ENCODE measurements around the gene ZGPAT.

DNA sequence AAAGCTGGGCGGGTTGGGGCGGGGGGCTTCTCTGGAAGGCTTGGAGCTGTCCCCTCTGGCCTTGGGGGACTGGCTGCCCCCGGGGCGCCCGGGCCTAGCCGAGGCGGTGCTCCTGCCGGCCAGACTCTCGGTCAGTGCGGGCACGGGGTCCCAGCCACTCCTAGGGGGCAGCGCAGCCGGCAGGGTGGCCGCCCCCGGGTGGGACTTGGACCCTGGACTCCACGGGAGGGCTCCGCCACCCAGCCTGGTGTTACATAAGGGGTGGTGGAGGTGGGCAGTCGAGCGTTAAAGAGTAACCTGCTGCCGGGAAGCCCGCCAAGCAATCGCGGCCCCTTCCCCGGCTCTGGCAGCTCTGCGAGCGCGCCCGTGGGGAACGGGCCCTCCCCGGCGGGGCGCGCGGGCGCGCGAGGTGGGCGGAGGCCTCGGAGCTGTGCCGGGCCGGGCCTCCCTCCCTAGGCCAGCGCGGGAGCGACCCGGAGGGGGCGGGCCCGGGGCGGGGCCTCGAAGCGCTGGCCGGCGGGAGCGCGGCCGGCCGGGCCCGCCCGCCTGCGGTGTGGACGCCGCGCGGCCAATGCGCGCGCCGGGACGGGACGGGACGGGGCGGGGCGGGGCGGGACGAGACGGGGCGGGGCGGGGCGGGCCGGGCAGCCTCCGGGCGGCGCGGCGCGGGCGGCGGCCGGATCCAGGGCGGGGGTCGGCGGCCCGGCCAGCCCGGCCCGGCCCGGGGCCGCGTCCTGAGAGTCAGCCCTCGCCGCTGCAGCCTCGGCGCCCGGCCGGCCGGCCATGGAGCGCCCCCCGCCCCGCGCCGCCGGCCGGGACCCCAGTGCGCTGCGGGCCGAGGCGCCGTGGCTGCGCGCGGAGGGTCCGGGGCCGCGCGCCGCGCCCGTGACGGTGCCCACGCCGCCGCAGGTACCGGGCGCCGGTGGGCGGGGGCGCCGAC lies 31.6 kb downstream of the ZGPAT start, which contains the start of gene SLC2A4RG:
- TF ChIP-seq, protein P1, sequence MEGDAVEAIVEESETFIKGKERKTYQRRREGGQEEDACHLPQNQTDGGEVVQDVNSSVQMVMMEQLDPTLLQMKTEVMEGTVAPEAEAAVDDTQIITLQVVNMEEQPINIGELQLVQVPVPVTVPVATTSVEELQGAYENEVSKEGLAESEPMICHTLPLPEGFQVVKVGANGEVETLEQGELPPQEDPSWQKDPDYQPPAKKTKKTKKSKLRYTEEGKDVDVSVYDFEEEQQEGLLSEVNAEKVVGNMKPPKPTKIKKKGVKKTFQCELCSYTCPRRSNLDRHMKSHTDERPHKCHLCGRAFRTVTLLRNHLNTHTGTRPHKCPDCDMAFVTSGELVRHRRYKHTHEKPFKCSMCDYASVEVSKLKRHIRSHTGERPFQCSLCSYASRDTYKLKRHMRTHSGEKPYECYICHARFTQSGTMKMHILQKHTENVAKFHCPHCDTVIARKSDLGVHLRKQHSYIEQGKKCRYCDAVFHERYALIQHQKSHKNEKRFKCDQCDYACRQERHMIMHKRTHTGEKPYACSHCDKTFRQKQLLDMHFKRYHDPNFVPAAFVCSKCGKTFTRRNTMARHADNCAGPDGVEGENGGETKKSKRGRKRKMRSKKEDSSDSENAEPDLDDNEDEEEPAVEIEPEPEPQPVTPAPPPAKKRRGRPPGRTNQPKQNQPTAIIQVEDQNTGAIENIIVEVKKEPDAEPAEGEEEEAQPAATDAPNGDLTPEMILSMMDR (IDR thresholded peaks at IDR 0.05; ENCODE audit: low read depth, low read length) = no peak
- peak; percentile 21 for TF ChIP-seq POLR2A (IDR thresholded peaks at IDR 0.05; ENCODE audit: extremely low read depth, insufficient read length)
- no peak for TF ChIP-seq MAX (IDR thresholded peaks at IDR 0.05; ENCODE audit: low read depth, low read length)
